HEK293T (cell line): Measurements from ENCODE around the gene FAM50A.

Source experiments
- CTCF ChIA-PET: fragments of 350-600 bp; formaldehyde crosslinking; extraction: SDS; loops from one replicate; lab custom pipeline; 2021; ENCODE audit warnings: antibody characterized with exemption, inconsistent platforms; lab: Yijun Ruan, JAX
- POLR2A ChIA-PET: fragments of 350-600 bp; formaldehyde crosslinking; extraction: SDS; loops from one replicate; lab custom pipeline; 2020; ENCODE audit warnings: antibody characterized with exemption, inconsistent platforms; lab: Yijun Ruan, JAX
- DNase-seq: peaks from one replicate; pipeline ENCODE4 v3.0.0; 2012; ENCODE audit warnings: mixed read lengths; ENCODE audit errors: extremely low spot score
- ARNT ChIP-seq: fragments of 450-650 bp; IDR thresholded peaks from 2 replicates; pipeline ENCODE4 v1.6.1; 2017; ENCODE audit warnings: mild to moderate bottlenecking
- BHLHE40 ChIP-seq: fragments of 450-650 bp; IDR thresholded peaks from 2 replicates; pipeline ENCODE4 v1.6.1; 2016; ENCODE audit warnings: mild to moderate bottlenecking, moderate library complexity, borderline replicate concordance
- CTBP1 ChIP-seq: fragments of 450-650 bp; IDR thresholded peaks from 2 replicates; pipeline ENCODE4 v1.6.1; 2016; ENCODE audit warnings: borderline replicate concordance
- ELF4 ChIP-seq: fragments of 450-650 bp; IDR thresholded peaks from 2 replicates; pipeline ENCODE4 v1.6.1; 2017; ENCODE audit warnings: antibody characterized with exemption
- FOXA1 ChIP-seq: fragments of 450-650 bp; IDR thresholded peaks from 2 replicates; pipeline ENCODE4 v1.6.1; 2016; ENCODE audit warnings: mild to moderate bottlenecking
- FOXK2 ChIP-seq: fragments of 450-650 bp; IDR thresholded peaks from 2 replicates; pipeline ENCODE4 v1.6.1; 2016; ENCODE audit warnings: mild to moderate bottlenecking
- FOXM1 ChIP-seq: fragments of 450-650 bp; IDR thresholded peaks from 2 replicates; pipeline ENCODE4 v1.6.1; 2017; ENCODE audit warnings: mild to moderate bottlenecking, borderline replicate concordance
- HDGF ChIP-seq: fragments of 450-650 bp; IDR thresholded peaks from 2 replicates; pipeline ENCODE4 v1.6.1; 2017; ENCODE audit warnings: antibody characterized with exemption, borderline replicate concordance
- L3MBTL2 ChIP-seq: fragments of 450-650 bp; conservative IDR thresholded peaks from 2 replicates; pipeline ENCODE4 v1.6.1; 2016; ENCODE audit warnings: mild to moderate bottlenecking
- LEF1 ChIP-seq: fragments of 450-650 bp; IDR thresholded peaks from 2 replicates; pipeline ENCODE4 v1.6.1; 2017; ENCODE audit warnings: mild to moderate bottlenecking, borderline replicate concordance
- NFRKB ChIP-seq: fragments of 450-650 bp; IDR thresholded peaks from 2 replicates; pipeline ENCODE4 v1.6.1; 2016; ENCODE audit warnings: mild to moderate bottlenecking, moderate library complexity
- SP1 ChIP-seq: fragments of 450-650 bp; IDR thresholded peaks from 2 replicates; pipeline ENCODE4 v1.6.1; 2017
- SUZ12 ChIP-seq: fragments of 450-650 bp; IDR thresholded peaks from 2 replicates; pipeline ENCODE4 v1.6.1; 2016; ENCODE audit warnings: mild to moderate bottlenecking
- TARDBP ChIP-seq: fragments of 450-650 bp; IDR thresholded peaks from 2 replicates; pipeline ENCODE4 v1.6.1; 2016
- ZNF384 ChIP-seq: fragments of 450-650 bp; IDR thresholded peaks from 2 replicates; pipeline ENCODE4 v1.6.1; 2016
- TF ChIP-seq, protein P1 (sequence below): fragments of 450-650 bp; IDR thresholded peaks from 2 replicates; pipeline ENCODE4 v1.6.1; 2016

Gene FAM50A

GRCh38 chrX:154452823-154453222 lies 8.9 kb downstream of the FAM50A start:
- TF ChIP-seq HDGF (no peak), FOXK2 (no peak), ARNT (no peak), L3MBTL2 (no peak), ZNF384 (no peak), ELF4 (no peak), BHLHE40 (no peak), CTBP1 (no peak), NFRKB (no peak), TARDBP (no peak), FOXM1 (no peak), FOXA1 (no peak), SP1 (no peak), LEF1 (no peak), SUZ12 (no peak)
- TF ChIP-seq, protein P1, sequence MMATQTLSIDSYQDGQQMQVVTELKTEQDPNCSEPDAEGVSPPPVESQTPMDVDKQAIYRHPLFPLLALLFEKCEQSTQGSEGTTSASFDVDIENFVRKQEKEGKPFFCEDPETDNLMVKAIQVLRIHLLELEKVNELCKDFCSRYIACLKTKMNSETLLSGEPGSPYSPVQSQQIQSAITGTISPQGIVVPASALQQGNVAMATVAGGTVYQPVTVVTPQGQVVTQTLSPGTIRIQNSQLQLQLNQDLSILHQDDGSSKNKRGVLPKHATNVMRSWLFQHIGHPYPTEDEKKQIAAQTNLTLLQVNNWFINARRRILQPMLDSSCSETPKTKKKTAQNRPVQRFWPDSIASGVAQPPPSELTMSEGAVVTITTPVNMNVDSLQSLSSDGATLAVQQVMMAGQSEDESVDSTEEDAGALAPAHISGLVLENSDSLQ: no peak
- no peak for DNase-seq
- CTCF ChIA-PET: no interaction called here
- POLR2A ChIA-PET: interaction anchor here (0.9 kb wide), 1 partner anchor 11 kb away, joined by 4 read pairs; no protein-coding TSS in a partner anchor

DNA sequence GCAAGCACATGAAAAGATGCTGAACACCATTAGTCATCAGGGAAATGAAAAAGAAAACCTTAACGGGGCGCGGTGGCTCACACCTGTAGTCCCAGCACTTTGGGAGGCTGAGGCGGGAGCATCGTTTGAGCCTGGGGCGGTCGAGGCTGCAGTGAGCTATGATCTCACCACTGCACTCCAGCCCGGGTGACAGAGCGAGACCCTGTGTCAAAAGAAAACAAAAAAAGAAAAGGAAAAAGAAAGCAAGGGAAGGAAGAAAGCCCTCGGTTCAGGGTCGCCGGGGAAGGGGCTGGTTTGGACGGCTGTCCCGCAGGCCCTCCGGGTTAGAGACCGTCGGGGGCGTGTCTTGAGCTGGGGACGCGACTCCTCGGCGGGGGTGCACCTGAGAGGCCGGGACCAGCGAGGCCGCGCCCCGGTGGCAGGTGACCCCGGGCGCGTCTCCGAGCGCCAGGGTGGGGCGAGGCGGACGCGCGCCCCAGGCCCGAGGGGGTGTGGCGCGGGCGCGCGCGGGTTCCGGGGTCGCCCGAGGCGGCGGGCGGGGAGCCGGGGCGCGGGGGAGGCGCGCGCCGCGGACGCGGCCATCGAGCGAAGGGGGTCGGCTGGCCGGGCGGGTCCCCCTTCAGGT lies 13.7 kb downstream of the FAM50A start:
- peak; percentile 62 for DNase-seq
- CTCF ChIA-PET: interaction anchor here (0.7 kb wide), 1 partner anchor 93 kb away, joined by 3 read pairs; no protein-coding TSS in a partner anchor
- POLR2A ChIA-PET: interaction anchor here (0.6 to 1.9 kb wide), 4 partner anchors 13 to 59 kb away, joined by 3 to 5 read pairs (median 4); partner anchors contain the start of gene FAM3A

GRCh38 chrX:154458116-154458953 lies 14.4 kb downstream of the FAM50A start, which contains the start of gene PLXNA3:
PLXNA3 (plus strand) TSS chrX:154458281; CDS start chrX:154460184, 1,903 bp downstream.
- ChIA-PET POLR2A (interaction anchor here (0.6 to 1.9 kb wide), 7 partner anchors 14 to 58 kb away, joined by 3 to 7 read pairs (median 4); partner anchors contain the start of genes FAM3A, FAM50A, SLC10A3 and UBL4A), CTCF (interaction anchor here (0.7 kb wide), 1 partner anchor 92 kb away, joined by 3 read pairs; no protein-coding TSS in a partner anchor)
- TF ChIP-seq FOXM1 (0 out of 2 replicates have a peak, but pooled peaks have one; percentile 62), NFRKB (no peak), ARNT (no peak)
- DNase-seq: peak; percentile 71

More for the DNA sequence above, 13.7 kb downstream of the FAM50A start:
- TF ChIP-seq ZNF384 (no peak), NFRKB (no peak), LEF1 (no peak), ARNT (no peak), L3MBTL2 (no peak), HDGF (no peak), FOXA1 (no peak), FOXK2 (no peak), TARDBP (no peak), ELF4 (no peak), CTBP1 (no peak), BHLHE40 (no peak), FOXM1 (no peak)

- CTCF ChIA-PET: no interaction called here
- POLR2A ChIA-PET: interaction anchor here (0.8 to 1.9 kb wide), 6 partner anchors 13 to 57 kb away, joined by 3 to 7 read pairs (median 5); partner anchors contain the start of genes FAM3A, FAM50A, SLC10A3 and UBL4A
- TF ChIP-seq ARNT (no peak), FOXA1 (no peak), CTBP1 (no peak), TARDBP (no peak), BHLHE40 (no peak), SUZ12 (no peak), ELF4 (no peak), FOXK2 (no peak)
- TF ChIP-seq, protein P1: no peak
- DNase-seq: no peak
These were observed 15.2 kb downstream of the FAM50A start for GRCh38 chrX:154458954-154459778.

DNA sequence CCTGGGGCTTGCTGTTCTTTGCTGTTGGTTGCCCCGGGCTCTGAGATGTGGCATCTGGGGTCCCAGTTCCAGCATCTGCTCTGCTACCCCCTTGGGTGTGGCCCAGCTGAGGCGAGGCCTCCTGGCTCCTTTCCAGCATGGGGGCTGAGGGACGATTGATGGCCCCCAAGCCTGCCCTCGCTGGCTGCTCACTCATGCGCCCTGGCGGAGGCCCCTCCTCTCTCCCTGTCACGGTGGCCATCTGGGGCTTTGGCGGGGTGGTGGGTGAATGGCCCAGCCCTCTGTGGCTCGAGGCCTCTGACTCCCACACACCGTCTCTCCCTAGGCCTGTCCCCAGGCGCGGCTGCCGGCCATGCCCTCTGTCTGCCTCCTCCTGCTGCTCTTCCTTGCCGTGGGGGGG lies 15.9 kb downstream of the FAM50A start:
- ChIA-PET CTCF (no interaction called here), POLR2A (interaction anchor here (1.0 to 1.5 kb wide), 3 partner anchors 13 to 48 kb away, joined by 4 to 7 read pairs (median 6); partner anchors contain the start of gene SLC10A3)
- DNase-seq: no peak
- TF ChIP-seq FOXA1 (no peak), FOXM1 (no peak), ZNF384 (no peak), TARDBP (no peak), BHLHE40 (no peak), L3MBTL2 (no peak), ELF4 (no peak), HDGF (no peak)
- TF ChIP-seq, protein P1: no peak
